HG02884 (cell line): ENCODE data around the gene ABI1.

ENCODE experiments used
- ATAC-seq: cut with Tn5 transposase; IDR thresholded peaks from one replicate; pipeline ENCODE4 v1.9.1; 2021; ENCODE audit warnings: mild to moderate bottlenecking, moderate library complexity; ENCODE audit not compliant: unreplicated experiment

The ABI1 gene

DNA sequence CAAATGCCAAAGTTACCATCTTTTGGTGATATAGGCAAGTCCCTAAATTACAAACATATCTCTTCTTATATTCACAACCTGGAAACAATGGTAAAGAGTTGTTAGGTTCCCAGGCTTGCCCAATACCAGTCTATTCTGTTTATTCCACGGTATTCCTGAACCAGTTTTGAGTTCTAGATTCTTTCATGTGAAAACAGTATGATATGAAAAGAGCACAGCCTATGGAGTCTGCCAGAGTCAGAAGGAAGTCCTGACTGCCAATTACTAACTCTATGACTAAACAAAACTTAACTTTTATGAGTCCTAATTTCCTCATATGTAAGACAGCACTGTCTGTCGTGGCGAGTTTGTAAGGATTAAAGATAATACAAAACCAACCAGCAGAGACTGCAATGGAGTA lies 5.6 kb downstream of the ABI1 start:
- ATAC-seq: no peak

- ATAC-seq: no peak
These were observed 6.2 kb downstream of the ABI1 start for GRCh38 chr10:26854524-26854923.

- ATAC-seq: no peak
These were observed 16.3 kb downstream of the ABI1 start for GRCh38 chr10:26844396-26844975.

DNA sequence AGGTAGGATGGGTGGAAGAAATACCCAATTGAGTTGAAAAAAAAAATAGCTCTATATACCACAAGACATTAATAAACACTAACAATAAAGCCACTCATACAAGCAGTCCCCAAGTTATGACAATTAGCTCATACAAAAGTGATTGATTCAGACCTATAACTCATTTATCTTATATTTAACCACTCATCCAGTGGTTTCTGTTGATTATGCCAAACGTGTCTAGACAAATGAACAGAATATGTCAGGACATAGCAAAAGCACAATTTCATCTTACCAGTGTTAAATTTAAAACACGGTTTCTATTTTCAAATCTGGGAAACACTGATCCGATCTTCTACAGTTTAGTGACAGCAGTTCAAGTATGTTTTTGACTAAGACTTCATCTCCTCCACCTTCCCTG lies 17.0 kb downstream of the ABI1 start:
- ATAC-seq: no peak

DNA sequence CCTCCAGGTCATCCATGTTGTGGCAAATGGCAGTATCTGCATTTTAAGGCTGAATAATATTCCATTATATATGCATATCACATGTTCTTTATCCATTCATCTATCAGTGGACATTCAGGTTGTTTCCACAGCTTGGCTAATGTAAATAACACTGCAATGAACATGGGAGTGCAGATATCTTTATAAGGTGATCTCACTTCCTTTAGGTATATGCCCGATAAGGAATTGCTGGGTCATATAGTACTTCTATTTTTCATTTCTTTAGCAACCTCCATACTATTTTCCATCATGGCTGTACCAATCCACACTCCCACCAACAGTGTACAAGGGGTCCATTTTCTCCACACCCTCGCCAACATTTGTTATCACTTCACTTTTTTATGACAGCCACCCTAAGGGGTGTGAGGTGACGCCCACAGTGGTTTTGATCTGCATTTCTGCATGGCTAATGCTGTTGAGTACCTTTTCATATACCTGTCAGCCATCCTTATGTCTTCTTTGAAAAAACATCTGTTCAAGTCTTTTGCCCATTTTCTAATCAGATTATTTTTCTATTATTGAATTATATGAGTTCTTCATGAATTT lies 18.9 kb downstream of the ABI1 start:
- no peak for ATAC-seq

DNA sequence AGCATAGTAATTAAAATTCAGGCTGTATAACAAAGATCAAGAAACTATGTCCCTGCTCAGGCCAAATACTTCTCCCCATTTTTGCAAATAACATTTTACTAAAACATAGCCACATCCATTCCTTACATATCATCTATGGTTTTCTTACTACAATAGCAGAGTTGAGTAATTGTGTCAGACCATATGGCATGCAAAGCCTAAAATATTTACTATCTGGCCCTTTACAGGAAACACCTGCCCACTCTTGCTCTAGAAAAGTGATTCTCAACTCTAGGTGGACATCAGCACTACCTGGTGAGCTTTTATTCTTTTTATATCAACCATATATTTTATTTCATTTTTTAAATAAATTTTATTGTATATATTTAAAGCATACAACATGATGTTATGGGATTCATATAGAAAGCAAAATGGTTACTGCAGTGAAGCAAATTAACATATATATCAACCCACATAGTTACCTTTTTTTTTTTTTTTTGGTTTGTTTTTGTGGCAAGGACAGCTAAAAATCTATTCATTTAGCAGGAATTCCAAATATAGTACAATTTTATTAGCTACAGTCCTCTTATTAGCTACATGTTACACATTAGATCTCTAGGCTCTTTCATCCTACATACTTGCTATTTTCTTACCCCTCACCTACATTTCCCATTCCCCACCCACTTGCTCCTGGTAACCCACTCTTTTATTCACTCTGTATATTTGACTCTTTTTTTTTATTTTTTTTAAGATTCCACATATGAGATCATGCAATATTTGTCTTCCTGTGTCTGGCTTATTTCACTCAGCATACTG lies 19.6 kb downstream of the ABI1 start:
- ATAC-seq: peak; percentile 56

DNA sequence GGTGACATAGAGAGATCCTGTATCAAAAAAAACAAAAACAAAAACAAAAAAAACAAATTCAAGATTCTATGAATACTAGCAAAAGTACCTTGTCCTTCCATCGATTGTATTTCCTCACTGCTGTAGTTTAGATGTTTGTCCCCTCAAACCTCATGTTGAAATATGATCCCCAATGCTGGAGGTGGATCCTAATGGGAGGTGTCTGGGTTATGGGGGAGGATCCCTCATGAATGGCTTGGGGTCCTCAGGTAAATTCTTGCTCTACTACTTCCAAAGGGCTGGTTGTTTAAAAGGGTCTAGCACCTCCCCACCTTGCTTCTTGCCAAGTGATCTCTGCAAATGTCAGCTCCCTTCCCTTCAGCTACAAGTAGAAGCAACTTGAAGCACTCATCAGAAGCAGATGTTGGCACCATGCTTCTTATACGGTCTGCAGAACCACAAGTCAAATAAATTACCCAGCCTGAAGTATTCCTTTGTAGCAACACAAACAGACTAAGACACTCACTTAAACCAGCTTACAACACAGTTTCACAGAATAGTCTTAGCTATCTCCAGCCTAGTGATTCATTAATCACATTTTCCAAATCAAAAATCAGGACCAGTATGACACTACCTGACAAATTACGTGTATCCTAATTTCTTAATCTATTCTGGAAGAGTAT lies 20.7 kb downstream of the ABI1 start:
- no peak for ATAC-seq

- no peak for ATAC-seq
These were observed 23.6 kb downstream of the ABI1 start for GRCh38 chr10:26837139-26837538.

- ATAC-seq: no peak
These were observed 25.7 kb downstream of the ABI1 start for GRCh38 chr10:26835025-26835424.

GRCh38 chr10:26832960-26833359 lies 27.8 kb downstream of the ABI1 start:
- no peak for ATAC-seq

GRCh38 chr10:26831936-26832335 lies 28.8 kb downstream of the ABI1 start:
- no peak for ATAC-seq

GRCh38 chr10:26829810-26830515 lies 30.8 kb downstream of the ABI1 start:
- no peak for ATAC-seq

DNA sequence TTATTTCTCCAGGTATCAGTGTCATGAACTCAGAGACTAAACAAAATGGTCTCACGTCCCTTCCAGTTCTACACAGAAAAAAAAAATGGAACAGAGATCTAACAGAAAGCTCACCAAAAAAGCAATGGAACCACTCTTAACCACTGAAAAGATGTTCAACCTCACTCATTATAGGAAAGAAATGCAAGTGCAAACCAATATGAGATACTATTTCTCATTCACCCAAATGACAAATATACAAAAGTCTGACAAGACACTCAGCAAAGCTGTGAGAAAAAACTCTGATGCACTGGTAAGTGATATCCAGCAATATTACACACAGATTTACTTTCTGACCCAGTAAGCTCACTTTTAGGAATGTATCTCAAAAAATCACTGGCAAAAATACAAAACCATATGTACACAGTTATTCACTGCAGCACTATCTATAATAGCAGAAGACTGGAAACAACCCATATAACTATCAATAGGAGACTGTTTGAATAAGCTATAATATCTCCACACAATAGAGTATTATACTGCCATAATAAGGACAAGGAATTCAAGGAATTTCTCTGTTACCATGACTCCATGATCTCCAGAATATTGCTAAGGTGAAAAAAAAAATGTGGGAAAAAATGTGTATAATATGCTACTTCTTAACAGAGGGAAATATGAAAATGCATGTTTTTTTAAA lies 36.6 kb downstream of the ABI1 start:
- no peak for ATAC-seq

DNA sequence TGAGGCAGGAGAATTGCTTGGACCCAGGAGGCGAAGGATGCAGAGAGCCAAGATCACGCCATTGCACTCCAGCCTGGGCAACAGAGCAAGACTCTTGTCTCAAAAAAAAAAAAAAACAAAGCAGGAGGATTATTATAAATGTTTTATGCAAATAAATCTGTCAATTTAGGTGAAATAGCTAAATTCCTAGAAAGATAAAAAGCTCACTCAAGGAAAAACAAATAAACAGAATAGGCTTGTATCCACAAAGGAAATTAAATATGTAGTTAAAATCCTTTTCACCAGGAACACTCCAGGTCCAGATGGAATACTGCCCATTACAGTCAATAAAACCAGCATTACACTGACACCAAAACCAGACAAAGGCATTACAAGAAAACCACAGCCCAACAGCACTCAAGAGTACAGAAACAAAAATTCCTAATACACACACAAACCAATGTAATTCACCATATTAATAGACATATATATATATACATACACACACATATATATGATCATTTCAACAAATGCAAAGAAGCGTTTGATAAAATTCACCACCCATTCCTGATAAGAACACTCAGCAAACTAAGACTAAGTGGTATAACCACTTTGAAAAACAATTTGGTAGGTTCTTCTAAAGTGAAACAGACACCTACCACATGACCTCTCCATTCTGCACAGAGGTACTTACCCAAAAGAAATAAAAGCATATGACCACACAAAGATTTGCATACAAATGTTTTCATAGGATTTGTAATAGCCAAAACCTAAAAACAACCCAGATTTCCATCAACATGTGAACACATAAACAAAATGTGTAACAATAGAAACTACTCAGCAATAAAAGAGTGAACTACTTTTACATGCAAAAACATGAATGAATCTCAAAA lies 38.8 kb downstream of the ABI1 start:
- ATAC-seq: no peak

- no peak for ATAC-seq
These were observed 45.3 kb downstream of the ABI1 start for GRCh38 chr10:26815500-26815899.

- ATAC-seq: no peak
These were observed 50.2 kb downstream of the ABI1 start for GRCh38 chr10:26810435-26811026.

GRCh38 chr10:26809973-26810372 lies 50.8 kb downstream of the ABI1 start:
- ATAC-seq: no peak

DNA sequence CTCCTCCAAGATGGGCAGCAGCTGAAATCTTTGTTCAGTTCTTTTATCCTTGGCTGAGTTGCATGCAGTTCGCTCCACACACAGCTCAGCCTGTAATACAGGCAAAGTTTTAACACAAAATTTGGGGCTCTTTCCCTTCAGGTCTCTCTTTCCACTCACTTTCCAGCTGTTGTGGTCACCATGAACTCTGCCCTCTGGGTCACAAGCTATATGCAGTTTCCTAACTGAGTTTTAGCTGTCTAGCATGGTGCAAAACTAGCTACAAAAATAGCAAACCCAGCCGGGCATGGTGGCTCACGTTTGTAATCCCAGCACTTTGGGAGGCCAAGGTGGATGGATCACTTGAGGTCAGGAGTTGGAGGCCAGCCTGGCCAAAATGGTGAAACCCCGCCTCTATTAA lies 53.2 kb downstream of the ABI1 start:
- ATAC-seq: no peak

- no peak for ATAC-seq
These were observed 54.2 kb downstream of the ABI1 start for GRCh38 chr10:26806557-26806956.
